MM.1S (cell line): ENCODE data around the gene ZNF586.

ENCODE experiments used
- CTCF ChIP-seq: fragments of 300-600 bp; sonication (generic); IDR thresholded peaks from 2 replicates; pipeline ENCODE4 v1.5.1; 2016; ENCODE audit warnings: antibody characterized with exemption, low read length, mixed read lengths
- EZH2 ChIP-seq: fragments of 300-600 bp; sonication (generic); optimal IDR thresholded peaks from 2 replicates; pipeline ENCODE3; 2017; ENCODE audit warnings: low read depth, mild to moderate bottlenecking, antibody characterized with exemption, low read length, mixed read lengths
- EZH2phosphoT487 ChIP-seq: fragments of 300-600 bp; sonication (generic); IDR thresholded peaks from 2 replicates; pipeline ENCODE4 v1.6.1; 2018; ENCODE audit warnings: antibody characterized with exemption, low read length

GRCh38 chr19:57802269-57802668 lies 32.8 kb downstream of the ZNF586 start:
- TF ChIP-seq CTCF (no peak), EZH2phosphoT487 (no peak), EZH2 (no peak)
